Stimulated activated CD8-positive, alpha-beta memory T cell treated with anti-CD3 and anti-CD28 coated beads, Interleukin-7, amount 100 ng/mL, for 1 hour (primary cell): ENCODE data around the gene OR4K13.

Experiments
- DNase-seq, 2 donors: peaks; one replicate each; pipeline ENCODE4 v3.0.0-alpha.2; 2020; ENCODE audit warnings: low read depth in 2 of 2

The OR4K13 gene, protein sequence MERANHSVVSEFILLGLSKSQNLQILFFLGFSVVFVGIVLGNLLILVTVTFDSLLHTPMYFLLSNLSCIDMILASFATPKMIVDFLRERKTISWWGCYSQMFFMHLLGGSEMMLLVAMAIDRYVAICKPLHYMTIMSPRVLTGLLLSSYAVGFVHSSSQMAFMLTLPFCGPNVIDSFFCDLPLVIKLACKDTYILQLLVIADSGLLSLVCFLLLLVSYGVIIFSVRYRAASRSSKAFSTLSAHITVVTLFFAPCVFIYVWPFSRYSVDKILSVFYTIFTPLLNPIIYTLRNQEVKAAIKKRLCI

GRCh38 chr14:20035938-20036337, at the start of gene OR4K13:
Gene OR4K13, minus strand, starts transcription at chr14:20036038. Its CDS starts 1,280 bp downstream, at chr14:20034758.
- no peak for DNase-seq

- DNase-seq = no peak
Measured at GRCh38 chr14:20059745-20060144, 23.9 kb upstream of the OR4K13 start, which contains the start of gene OR4L1. Gene OR4L1, plus strand, starts transcription at chr14:20060045. Its CDS starts 0 bp downstream, at chr14:20060045.

DNA sequence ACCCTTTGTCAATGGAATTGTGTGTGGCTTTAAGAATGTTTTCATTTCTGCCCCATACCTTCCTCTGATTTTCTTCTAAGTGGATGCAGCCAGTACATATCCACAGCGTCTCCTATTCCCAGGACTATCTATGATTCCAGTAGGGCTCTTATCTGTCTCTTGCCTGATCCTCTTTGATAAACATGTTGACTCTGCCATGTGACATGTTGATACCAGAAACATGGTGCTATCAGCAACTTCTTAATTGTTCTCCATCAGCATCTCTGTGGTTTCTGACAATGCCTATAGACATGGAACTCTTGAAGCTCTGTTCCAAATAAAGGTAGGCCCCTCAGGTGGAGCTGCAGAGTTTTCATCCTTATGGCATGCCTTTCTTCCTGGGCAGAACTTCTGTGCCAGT, 12.4 kb upstream of the OR4K13 start:
- no peak for DNase-seq

DNA sequence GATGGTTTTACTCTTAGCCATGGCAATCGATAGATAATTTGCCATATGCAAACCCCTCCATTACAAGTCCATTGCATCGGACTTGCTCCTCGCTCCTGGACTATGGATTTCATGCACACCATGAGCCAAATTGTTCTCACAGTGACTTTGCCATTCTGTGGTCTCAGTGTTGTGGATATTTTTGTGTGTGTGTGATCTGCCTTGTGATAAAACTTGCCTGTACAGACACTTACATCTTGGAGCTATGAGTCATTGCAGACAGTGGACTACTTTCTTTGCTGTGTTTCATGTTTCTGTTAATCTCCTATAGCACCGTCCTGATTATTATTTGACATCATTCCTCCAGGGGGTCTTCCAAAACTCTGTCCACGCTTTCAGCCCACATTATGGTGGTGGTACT, 8.4 kb upstream of the OR4K13 start:
- no peak for DNase-seq

DNA sequence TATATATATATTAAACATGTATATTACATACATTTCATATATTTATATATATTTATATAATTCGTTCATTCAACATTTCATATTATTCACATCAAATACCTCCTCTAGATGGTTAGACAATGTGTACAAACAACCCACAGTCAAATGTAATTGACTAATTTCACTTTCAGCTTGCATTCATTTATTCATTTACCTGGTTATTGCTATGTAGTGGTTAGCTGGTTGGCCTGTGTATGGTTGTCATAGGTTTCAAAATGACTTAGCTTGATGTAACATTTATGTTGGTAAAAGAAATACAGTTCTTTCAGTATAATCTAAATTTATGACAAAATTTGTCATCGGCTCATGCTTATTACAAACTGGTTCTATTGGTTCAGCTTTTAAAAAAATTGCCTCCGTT, 389 bp downstream of the OR4K13 start:
- DNase-seq = no peak

- no peak for DNase-seq
Measured at GRCh38 chr14:20031058-20031457, 4.8 kb downstream of the OR4K13 start.

DNA sequence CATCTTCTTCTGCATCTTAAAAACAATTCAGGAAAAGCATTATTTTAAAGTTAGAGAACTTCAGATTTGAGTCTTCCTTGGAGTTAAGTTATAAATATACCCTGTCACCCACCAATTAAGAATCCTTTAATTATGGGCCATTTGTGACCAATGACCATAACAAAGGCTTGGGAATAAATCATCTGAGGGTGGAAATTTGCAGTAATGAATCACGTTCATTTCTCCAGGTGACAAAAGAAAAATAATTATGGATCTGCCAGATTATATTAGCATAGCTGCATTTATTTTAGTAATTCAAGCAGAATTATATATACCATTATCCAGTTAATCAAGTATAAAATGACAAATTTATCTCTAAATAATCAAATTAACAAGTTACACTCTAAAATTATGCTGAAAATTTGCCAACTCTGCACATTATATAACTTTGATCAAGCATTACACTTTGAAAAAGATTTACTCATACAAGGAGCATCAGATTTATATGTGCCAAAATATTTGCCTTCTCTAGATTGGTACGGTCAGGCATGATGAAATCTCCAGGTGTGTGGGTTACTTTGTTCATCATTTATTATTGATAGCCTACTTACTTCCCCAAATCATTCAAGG, 16.5 kb downstream of the OR4K13 start, which contains the start of gene OR4K14:
OR4K14 (minus strand) TSS at position 51 of the 609 bp plus-strand sequence. CDS start 4,114 bp downstream, outside the sequence.
- no peak for DNase-seq

GRCh38 chr14:20008156-20008555, 27.7 kb downstream of the OR4K13 start:
- DNase-seq = no peak

DNA sequence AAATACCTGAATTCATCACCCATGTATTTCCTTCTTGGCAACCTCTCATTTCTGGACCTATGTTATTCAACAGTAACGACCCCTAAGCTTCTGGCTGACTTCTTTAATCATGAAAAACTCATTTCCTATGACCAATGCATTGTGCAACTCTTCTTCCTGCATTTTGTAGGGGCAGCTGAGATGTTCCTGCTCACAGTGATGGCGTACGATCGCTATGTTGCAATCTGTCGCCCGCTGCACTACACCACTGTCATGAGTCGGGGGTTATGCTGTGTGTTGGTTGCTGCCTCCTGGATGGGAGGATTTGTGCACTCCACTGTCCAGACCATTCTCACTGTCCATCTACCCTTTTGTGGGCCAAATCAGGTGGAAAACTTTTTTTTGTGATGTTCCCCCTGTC, 33.5 kb downstream of the OR4K13 start:
- no peak for DNase-seq

- DNase-seq = no peak
Measured at GRCh38 chr14:20001863-20002262, 34.0 kb downstream of the OR4K13 start, which contains the start of gene OR4Q2. Gene OR4Q2, plus strand, starts transcription at chr14:20002163.

DNA sequence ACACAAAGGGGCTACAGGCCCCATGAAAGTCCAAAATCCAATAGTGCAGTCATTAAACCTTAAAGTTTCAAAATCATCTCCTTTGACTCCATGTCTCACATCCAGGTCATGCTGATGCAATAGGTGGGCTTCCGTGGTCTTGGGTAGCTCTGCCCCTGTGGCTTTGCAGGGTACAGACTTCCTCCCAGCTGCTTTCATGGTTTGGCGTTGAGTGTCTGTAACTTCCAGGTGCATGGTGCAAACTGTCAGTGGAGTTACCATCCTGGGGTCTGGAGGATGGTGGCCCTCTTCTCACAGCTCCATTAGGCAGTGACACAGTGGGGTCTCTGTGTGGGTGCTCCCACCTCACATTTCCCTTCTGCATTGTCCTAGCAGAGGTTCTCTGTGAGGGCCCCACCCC, 42.4 kb downstream of the OR4K13 start:
- DNase-seq = no peak
